Bone marrow (tissue), 2 donors: Measurements from ENCODE around the gene TMEM259.

Source experiments
- DNase-seq, 2 donors: peaks; one replicate each; lab custom pipeline; 2025; lab: John Stamatoyannopoulos, UW

The TMEM259 gene

GRCh38 chr19:1055886-1056620, 35.1 kb upstream of the TMEM259 start:
- no peak for DNase-seq

DNA sequence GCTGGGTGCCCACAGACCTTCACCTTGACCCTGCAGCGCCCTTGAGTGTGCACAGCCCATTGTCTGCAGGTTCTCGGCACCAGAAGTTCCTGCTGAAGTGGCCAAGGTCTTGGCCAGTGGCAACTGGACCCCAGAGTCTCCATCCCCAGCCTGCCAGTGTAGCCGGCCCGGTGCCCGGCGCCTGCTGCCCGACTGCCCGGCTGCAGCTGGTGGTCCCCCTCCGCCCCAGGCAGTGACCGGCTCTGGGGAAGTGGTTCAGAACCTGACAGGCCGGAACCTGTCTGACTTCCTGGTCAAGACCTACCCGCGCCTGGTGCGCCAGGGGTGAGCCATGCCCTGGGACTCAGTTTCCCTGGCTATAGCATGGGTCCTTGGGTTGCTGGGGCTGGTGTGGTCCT, 34.1 kb upstream of the TMEM259 start:
- no peak for DNase-seq

GRCh38 chr19:1054102-1055027, 33.4 kb upstream of the TMEM259 start:
- DNase-seq = no peak

DNA sequence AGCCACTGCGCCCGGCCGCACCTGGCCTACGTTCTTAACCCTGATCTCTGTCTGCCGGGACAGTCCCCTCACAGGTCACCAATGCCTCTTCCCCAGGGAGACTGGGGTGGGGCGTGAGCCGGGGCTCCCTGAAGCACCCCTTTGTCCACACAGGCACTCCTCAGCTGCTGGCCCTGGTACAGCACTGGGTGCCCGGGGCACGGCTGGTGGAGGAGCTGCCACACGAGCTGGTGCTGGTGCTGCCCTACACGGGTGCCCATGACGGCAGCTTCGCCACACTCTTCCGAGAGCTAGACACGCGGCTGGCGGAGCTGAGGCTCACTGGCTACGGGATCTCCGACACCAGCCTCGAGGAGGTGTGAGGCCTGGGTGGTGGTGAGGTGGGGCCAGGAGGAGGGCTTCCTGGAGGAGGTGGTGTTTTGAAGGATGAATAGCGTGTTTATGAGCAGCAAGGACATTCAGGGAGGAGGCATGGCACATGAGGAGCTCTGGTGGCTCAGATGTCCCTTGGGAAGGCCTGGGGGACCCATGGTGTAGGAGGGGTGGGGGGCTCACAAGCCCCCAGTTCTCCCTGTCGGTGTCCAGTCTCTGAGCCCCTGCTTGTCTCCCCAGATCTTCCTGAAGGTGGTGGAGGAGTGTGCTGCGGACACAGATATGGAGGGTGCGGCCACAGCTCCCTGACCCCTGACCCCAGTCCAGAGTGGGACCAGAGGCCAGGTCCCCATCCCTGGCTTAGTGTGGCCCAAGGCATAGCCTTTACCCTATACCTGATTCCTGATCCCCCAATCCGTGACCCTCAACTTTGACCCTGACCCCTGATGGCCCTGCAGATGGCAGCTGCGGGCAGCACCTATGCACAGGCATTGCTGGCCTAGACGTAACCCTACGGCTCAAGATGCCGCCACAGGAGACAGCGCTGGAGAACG, 32.5 kb upstream of the TMEM259 start:
- DNase-seq = no peak

- DNase-seq = no peak
Observed at GRCh38 chr19:1052349-1052975, 31.5 kb upstream of the TMEM259 start.

GRCh38 chr19:1051791-1052190, 30.9 kb upstream of the TMEM259 start:
- no peak for DNase-seq

GRCh38 chr19:1050989-1051788, 30.3 kb upstream of the TMEM259 start:
- DNase-seq = no peak

DNA sequence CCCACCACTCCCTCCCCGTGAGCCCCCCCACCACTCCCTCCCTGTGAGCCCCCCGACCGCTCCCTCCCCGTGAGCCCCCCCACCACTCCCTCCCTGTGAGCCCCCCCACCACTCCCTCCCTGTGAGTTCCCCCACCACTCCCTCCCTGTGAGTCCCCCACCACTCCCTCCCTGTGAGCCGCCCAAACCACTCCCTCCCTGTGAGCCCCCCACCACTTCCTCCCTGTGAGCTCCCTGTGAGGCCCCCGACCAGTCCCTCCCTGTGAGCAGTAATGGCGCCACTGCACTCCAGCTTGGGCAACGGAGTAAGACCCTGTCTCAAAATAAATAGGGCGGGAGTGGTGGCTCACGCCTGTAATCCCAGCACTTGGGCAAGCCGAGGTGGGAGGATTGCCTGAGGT, 28.9 kb upstream of the TMEM259 start:
- no peak for DNase-seq

DNA sequence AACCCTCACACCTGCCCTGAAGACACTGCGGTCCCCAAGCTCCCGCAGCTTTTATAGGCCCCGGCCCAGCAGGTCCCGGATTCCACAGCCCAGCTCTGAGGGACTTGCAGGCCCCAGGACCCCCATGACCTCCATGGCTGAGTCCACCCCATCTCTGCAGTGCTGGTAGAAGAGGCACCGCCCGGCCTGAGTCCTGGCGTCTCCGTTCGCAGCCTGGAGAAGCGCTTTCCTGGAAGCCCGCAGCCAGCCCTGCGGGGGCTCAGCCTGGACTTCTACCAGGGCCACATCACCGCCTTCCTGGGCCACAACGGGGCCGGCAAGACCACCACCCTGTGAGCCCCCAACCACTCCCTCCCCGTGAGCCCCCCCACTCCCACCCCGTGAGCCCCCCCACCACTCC, 28.2 kb upstream of the TMEM259 start:
- no peak for DNase-seq

DNA sequence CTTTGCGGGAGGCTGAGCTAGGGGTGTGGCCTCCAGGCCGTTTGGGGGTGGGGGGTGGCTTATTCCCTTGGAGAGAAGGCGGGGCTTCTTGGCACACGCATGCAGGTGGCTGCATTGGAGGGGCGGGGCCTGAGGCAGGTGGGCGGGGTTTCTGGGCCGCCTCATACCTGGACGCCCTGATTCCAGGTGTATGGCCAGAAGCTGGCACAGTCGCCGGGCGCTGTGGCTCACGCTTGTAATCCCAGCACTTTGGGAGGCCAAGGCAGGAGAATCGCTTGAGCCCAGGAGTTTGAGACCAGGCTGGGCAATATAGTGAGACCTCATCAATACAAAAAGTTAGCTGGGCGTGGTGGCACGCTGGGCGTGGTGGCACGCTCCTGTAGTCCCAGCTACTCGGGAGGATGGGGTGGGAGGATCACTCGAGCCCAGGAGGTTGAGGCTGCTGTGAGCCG, 26.8 kb upstream of the TMEM259 start:
- no peak for DNase-seq

DNA sequence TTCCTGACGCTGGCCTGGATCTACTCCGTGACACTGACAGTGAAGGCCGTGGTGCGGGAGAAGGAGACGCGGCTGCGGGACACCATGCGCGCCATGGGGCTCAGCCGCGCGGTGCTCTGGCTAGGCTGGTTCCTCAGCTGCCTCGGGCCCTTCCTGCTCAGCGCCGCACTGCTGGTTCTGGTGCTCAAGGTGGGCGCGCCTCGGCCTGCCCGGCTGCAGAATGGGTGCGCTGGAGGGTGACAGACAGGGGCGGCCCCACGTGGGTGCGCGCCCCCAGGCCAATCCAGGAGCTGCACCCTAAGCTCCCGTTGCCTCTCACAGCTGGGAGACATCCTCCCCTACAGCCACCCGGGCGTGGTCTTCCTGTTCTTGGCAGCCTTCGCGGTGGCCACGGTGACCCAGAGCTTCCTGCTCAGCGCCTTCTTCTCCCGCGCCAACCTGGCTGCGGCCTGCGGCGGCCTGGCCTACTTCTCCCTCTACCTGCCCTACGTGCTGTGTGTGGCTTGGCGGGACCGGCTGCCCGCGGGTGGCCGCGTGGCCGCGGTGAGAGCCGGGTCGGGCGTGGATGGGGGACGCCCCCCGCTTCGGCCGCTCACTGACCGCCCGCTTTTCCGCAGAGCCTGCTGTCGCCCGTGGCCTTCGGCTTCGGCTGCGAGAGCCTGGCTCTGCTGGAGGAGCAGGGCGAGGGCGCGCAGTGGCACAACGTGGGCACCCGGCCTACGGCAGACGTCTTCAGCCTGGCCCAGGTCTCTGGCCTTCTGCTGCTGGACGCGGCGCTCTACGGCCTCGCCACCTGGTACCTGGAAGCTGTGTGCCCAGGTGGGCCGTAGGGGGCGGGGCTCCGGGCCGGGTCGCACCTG, 26.1 kb upstream of the TMEM259 start:
- no peak for DNase-seq

- no peak for DNase-seq
Observed at GRCh38 chr19:1046117-1046626, 25.2 kb upstream of the TMEM259 start.

DNA sequence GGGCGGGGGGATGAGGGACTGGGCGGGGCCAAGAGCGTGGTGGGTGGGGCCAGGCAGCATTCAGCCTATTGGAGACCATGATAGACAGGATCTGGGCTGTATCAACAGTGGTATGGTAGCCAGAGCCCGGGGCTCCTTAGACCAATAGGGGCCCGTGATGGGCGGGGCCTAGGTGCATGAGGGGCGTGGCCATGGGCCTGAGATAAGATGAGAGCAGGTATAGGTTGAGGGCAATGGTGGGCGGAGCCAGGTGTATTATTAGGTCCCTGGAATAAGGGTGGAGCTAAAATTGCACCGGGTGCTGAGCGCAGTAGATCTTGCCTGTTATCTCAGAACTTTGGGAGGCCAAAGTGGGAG, 24.3 kb upstream of the TMEM259 start:
- no peak for DNase-seq

- DNase-seq = no peak
Observed at GRCh38 chr19:1042689-1043511, 22.0 kb upstream of the TMEM259 start.

- DNase-seq = no peak
Observed at GRCh38 chr19:1041835-1042685, 21.1 kb upstream of the TMEM259 start.

- DNase-seq = no peak
Observed at GRCh38 chr19:1041272-1041834, 20.4 kb upstream of the TMEM259 start.

GRCh38 chr19:1040476-1041271, 19.8 kb upstream of the TMEM259 start:
- DNase-seq = peak; percentile 43 to 57
